GM20431 (cell line): ENCODE data around the gene ARHGEF1.
"Not testable (repeated sequence)": the region's sequence is repeated elsewhere in the genome, so short reads cannot be mapped to it uniquely, and the experiment has no call there.

Experiments used
- in situ Hi-C: fragments of 300-500 bp; cut with MseI, MboI; formaldehyde crosslinking; loops from one replicate; pipeline ENCODE4 v1.15.0; 2020; ENCODE audit warnings: low sequenced_read_pairs; ENCODE audit not compliant: unreplicated experiment

The ARHGEF1 gene

DNA sequence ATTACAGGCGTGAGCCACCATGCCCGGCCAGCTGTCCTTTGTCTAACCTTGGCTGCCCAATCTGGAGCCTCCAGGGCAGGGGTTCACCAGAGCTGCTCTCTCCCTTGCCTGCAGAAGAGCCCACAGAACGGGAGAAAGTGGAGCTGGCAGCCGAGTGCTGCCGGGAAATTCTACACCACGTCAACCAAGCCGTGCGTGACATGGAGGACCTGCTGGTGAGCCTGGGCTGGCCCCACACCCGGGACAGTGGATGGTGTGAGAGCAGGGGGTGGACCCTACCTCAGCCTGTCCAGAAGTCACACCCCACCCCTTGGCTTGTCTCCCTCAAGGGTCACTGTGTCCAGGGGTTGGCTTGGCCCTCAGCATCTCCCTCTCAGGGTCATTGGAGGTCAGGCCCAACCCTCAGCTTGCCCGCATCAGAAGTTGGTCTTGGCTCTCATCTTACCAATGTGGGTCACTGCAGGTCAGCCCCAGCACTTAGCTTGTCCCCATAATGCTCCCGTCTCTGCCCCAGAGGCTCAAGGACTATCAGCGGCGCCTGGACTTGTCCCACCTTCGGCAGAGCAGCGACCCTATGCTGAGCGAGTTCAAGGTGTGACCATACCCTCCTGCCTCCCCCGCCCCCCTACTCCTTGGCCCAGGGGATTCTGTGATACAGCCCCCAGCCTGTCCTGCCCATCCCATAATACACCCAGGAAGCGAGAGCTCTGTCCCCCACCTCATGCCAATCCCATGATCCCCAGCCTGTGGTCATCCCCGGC is 20.4 kb downstream of the ARHGEF1 start:
- in situ Hi-C loops = no loop called here

DNA sequence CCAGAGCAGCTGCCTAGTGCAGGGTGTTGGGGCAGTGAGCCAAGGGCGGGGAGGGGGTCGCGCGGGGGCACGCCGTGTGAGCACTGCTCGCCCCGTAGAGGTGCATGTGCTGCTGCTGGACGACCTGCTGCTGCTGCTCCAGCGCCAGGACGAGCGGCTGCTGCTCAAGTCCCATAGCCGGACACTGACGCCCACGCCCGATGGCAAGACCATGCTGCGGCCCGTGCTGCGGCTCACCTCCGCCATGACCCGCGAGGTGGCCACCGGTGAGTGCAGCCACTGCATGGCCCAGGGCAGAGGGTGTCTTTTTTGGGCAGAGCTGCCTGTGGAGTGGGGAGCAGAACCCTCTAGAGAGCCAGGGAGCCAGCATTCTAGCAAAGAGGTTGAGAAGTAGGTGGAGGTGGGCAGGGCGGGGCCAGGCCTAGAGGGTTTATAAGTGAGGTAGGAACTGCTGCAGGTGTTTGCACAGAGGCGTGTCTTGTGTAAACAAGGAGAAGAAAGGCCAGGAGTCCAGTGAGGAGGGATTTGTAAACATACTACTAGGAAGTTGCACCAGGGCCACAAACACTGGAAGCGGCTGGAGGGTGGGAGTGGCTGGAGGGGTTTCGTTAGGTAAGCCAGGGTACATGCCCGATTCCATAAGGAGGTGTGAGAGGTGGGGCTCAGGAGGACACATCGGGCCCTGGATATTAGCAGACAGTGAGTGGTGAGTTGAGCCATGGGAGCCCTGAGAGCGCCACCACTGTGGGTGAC is 21.3 kb downstream of the ARHGEF1 start:
- in situ Hi-C loops = no loop called here

GRCh38 chr19:41905273-41906002 is 22.5 kb downstream of the ARHGEF1 start:
- in situ Hi-C loops = no loop called here

DNA sequence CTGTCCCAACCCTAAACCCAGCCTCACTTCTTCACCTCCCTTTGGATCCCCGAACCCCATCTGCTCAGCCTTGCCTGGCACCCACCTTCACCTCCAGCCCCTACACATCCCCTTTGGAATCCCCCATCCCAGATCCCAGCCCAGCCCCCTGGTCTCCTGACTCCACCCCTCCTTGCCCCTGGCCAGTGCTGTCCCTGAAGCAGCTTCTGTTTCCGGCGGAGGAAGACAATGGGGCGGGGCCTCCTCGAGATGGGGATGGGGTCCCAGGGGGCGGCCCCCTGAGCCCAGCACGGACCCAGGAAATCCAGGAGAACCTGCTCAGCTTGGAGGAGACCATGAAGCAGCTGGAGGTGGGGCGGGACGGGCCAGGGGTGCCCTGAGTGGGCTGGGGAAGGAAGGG is 23.3 kb downstream of the ARHGEF1 start:
- in situ Hi-C loops = no loop called here

- in situ Hi-C loops = no loop called here
These were observed 24.1 kb downstream of the ARHGEF1 start for GRCh38 chr19:41906916-41907680.

DNA sequence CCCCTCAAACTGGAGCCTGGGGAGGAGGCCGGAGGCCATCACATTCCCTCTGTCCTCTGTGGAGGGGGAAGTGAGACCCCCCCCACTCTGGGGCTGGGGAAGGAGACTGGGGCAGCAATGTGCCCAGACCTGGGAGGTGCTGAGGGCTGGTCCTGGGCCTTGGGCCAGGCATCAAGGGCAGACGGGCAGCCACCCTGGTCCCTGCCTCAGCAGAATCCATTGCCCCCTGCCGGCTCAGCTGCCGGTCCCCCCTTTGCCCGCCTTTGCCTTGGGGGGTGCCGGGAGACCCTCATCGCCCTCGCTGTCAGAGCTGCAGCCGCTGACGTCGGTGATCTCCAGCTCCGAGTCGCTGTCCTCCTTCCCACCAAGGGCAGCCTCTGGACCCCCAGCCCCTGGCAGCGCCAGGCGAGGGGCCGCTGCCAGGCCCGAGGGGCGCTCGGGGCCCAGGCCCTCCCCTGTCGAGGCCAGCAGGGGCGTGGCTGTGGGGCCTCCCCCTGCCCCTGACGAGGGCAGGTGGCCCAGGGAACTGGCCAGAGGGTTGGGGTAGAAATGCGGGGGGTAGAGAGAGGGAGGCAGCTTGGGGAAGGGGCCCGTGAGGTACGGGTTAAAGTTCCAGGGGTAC is 25.1 kb downstream of the ARHGEF1 start:
- in situ Hi-C loops = no loop called here

GRCh38 chr19:41908724-41909464 is 25.9 kb downstream of the ARHGEF1 start:
- in situ Hi-C loops = no loop called here

DNA sequence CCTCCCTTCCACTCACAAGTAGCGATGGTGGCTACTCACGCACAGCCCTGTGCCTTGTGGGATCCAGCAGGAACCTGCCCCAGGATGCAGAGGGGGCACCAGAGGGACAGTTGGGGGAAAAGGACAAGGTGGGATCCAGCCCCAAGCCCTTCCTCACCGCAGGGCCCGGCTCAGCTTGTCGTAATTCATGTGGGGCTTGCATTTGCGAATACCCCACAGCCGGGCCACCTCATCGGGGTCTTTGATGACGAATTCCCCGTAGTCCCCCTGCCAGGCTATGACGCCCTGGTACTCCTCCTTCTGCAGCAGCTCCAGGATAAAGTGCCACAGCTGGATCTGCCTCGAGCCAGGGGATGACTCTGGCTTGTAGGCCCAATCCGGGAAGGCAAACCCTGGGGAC is 26.7 kb downstream of the ARHGEF1 start:
- in situ Hi-C loops = no loop called here

GRCh38 chr19:41910240-41910991 is 27.4 kb downstream of the ARHGEF1 start:
- in situ Hi-C loops = no loop called here

- in situ Hi-C loops = no loop called here
These were observed 28.3 kb downstream of the ARHGEF1 start for GRCh38 chr19:41910992-41911888.

- in situ Hi-C loops = no loop called here
These were observed 29.1 kb downstream of the ARHGEF1 start for GRCh38 chr19:41911889-41912731.

GRCh38 chr19:41912899-41913537 is 30.0 kb downstream of the ARHGEF1 start:
- in situ Hi-C loops = no loop called here

- in situ Hi-C loops = no loop called here
These were observed 30.8 kb downstream of the ARHGEF1 start for GRCh38 chr19:41913538-41914423.

DNA sequence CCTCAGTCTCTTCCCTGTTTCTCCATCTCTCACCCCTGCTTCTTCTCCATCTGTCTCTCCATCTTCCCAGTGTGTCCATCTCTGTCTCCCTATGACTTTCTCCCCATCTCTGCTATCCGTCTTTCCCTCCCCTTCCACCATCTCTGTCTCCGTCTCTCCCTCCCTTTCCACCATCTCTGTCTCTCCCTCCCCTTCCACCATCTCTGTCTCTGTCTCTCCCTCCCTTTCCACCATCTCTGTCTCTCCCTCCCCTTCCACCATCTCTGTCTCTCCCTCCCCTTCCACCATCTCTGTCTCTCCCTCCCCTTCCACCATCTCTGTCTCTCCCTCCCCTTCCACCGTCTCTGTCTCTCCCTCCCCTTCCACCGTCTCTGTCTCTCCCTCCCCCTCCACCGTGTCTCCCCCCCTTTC is 31.4 kb downstream of the ARHGEF1 start:
- in situ Hi-C loops = not testable (repeated sequence)
